Colonic mucosa (tissue), 4 donors: ENCODE measurements around the gene MYH11. TPM values are rescaled to one million over a fixed set of nuclear protein-coding genes. Genes with fewer than 3 reads are reported as not detected.
A peak's percentile ranks its signal among the peaks of the same experiment; 100 is the strongest.
"Not testable (repeated sequence)": the region's sequence is repeated elsewhere in the genome, so short reads cannot be mapped to it uniquely, and the experiment has no call there.

ENCODE experiments used
- DNase-seq: peaks from one replicate; pipeline ENCODE4 v3.0.0-alpha.2; 2020
- H3K27ac ChIP-seq: fragments of 200-600 bp; one replicate; pipeline ENCODE4 v1.8.0; 2021
- H3K27me3 ChIP-seq: fragments of 200-600 bp; one replicate; pipeline ENCODE4 v1.8.0; 2021
- H3K36me3 ChIP-seq: fragments of 200-600 bp; one replicate; pipeline ENCODE4 v1.8.0; 2021
- H3K4me1 ChIP-seq: fragments of 200-600 bp; one replicate; pipeline ENCODE4 v1.8.0; 2021; ENCODE audit warnings: mild to moderate bottlenecking
- H3K4me3 ChIP-seq: fragments of 200-600 bp; one replicate; pipeline ENCODE4 v1.8.0; 2021
- H3K9ac ChIP-seq, 2 donors: one replicate each; pipeline ENCODE4 v1.7.0; 2013; ENCODE audit warnings: control low read depth in 2 of 2, low read depth in 2 of 2, low read length in 2 of 2
- H3K9me3 ChIP-seq: fragments of 200-600 bp; one replicate; pipeline ENCODE4 v1.8.0; 2021
- intact Hi-C: fragments of 100-400 bp; cut with DNase I; formaldehyde crosslinking; loops from one replicate; pipeline ENCODE4 v1.14.1; 2022
- total RNA-seq, 2 donors: library from RNA; stranded (reverse); fragmentation: NEBNext Ultra II Directional in 1 of 2; extraction: Animal tissue kit (Norgen Biotek cat#: 25700) in 1 of 2; gene quantifications; one replicate each; pipeline ENCODE4 v1.2.1, GENCODE V29; 2021
- TF ChIP-seq, protein P1 (sequence below): fragments of 200-600 bp; IDR thresholded peaks from one replicate; pipeline ENCODE4 v1.8.0; 2022; ENCODE audit warnings: antibody characterized with exemption, mild to moderate bottlenecking
- donor health status: healthy.
- donor health status: DM: no; HTN: no; CAD: no.
- donor health status: DM: no; HTN: no; CAD: no.

MYH11 gene
- total RNA-seq, 2 donors from 2014 or later: 30.0 to 770 TPM

DNA sequence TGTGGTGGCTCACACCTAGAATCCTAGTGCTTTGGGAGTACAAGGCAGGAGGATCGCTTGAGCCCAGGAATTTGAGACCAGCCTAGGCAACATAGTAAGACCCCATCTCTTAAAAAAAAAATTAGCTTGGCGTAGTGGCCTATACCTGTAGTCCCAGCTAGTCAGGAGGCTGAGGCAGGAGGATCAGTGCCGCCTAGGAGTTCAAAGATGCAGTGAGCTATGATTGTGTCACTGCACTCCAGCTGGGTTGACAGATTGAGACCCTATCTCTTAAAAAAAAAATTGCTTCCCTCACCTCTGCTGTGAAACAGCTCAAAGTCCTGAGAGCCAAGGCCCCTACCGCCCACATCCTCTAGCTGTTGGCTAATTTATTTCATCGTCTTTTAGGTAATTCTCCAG lies 196.6 kb downstream of the MYH11 start:
- H3K27me3 ChIP-seq: no peaks in the 10 kb centered on the region
- TF ChIP-seq, protein P1, sequence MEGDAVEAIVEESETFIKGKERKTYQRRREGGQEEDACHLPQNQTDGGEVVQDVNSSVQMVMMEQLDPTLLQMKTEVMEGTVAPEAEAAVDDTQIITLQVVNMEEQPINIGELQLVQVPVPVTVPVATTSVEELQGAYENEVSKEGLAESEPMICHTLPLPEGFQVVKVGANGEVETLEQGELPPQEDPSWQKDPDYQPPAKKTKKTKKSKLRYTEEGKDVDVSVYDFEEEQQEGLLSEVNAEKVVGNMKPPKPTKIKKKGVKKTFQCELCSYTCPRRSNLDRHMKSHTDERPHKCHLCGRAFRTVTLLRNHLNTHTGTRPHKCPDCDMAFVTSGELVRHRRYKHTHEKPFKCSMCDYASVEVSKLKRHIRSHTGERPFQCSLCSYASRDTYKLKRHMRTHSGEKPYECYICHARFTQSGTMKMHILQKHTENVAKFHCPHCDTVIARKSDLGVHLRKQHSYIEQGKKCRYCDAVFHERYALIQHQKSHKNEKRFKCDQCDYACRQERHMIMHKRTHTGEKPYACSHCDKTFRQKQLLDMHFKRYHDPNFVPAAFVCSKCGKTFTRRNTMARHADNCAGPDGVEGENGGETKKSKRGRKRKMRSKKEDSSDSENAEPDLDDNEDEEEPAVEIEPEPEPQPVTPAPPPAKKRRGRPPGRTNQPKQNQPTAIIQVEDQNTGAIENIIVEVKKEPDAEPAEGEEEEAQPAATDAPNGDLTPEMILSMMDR: no peak
- intact Hi-C loops: no loop called here
- no peaks in the 10 kb centered on the region for H3K9me3 ChIP-seq
- H3K4me1 ChIP-seq: no peaks in the 10 kb centered on the region
- H3K27ac ChIP-seq: no peak overlapping the region
- no peak overlapping the region for H3K9ac ChIP-seq
- no peak for DNase-seq
- H3K36me3 ChIP-seq: no peaks in the 10 kb centered on the region
- no peak overlapping the region for H3K4me3 ChIP-seq

DNA sequence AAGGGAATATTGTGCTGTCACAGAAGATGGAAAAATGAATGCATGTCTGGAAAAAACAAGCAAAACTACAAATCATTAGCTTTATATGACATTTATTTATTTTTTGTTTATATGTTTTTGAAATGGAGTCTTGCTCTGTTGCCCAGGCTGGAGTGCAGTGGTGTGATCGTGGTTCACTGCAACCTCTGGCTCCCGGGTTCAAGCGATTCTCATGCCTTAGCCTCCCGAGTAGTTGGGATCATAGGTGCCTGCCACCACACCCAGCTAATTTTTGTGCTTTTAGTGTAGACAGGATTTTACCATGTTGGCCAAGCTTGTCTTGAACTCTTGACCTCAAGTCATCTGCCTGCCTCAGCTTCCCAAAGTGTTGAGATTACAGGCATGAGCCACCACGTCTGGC lies 198.3 kb downstream of the MYH11 start:
- intact Hi-C loops: no loop called here
- H3K27ac ChIP-seq: no peak overlapping the region
- TF ChIP-seq, protein P1: no peak
- H3K4me3 ChIP-seq: no peak overlapping the region
- no peaks in the 10 kb centered on the region for H3K9me3 ChIP-seq
- no peak overlapping the region for H3K9ac ChIP-seq
- H3K27me3 ChIP-seq: no peaks in the 10 kb centered on the region
- H3K4me1 ChIP-seq: no peaks in the 10 kb centered on the region
- H3K36me3 ChIP-seq: no peaks in the 10 kb centered on the region
- no peak for DNase-seq

DNA sequence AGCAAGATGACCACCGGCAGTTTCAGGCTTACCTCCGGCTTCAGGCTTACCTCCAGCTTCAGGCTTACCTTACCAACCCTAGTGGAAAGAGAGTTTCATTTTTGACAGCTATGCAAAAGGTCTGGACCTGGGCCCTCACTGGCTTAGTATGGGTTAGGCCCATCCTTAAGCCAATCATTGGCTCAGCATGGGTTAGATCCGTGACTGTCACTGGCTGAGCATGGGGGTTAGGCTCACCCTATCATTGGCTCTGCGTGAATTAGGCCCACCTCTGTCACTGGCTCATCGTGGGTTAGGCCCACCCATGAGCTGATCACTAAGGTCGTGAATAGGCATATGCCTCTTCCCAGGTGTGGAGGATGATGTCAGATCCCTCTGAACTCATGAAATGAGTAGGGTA lies 198.7 kb downstream of the MYH11 start:
- H3K36me3 ChIP-seq: no peaks in the 10 kb centered on the region
- H3K27me3 ChIP-seq: no peaks in the 10 kb centered on the region
- peak overlapping the region in 1 of 2 donors; percentile 0 for H3K9ac ChIP-seq
- no peak overlapping the region for H3K27ac ChIP-seq
- H3K4me1 ChIP-seq: no peaks in the 10 kb centered on the region
- no peaks in the 10 kb centered on the region for H3K9me3 ChIP-seq
- H3K4me3 ChIP-seq: no peak overlapping the region
- TF ChIP-seq, protein P1: no peak
- intact Hi-C loops: no loop called here
- DNase-seq: no peak

DNA sequence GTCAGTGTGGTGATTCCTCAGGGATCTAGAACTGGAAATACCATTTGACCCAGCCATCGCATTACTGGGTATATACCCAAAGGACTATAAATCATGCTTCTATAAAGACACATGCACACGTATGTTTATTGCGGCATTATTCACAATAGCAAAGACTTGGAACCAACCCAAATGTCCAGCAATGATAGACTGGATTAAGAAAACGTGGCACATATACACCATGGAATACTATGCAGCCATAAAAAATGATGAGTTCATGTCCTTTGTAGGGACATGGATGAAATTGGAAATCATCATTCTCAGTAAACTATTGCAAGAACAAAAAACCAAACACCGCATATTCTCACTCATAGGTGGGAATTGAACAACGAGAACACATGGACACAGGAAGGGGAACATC lies 201.3 kb downstream of the MYH11 start:
- DNase-seq: not testable (repeated sequence)

DNA sequence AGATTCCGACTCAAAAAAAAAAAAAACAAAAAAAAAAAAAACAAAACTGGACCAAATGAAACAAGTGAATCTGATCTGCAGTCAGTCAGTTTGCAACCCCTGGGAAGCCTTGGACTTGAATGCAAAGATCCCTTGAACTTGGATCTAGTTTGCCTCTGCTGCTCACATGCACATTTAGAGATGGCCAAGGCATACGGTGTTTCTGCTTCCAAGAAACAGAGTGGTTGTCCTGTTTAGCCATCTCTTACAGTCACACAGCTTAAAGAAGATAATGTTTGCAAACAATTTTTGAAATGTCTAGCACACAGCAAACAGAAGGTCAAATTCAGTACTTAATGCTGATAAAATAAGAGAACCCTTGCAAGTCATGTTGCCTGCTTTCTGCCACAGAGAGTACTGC lies 202.2 kb downstream of the MYH11 start:
- Histone ChIP-seq H3K4me3 (no peak overlapping the region), H3K27ac (no peak overlapping the region), H3K9ac (no peak overlapping the region), H3K4me1 (peaks cover 2% of the 10 kb centered on the region), H3K36me3 (no peaks in the 10 kb centered on the region), H3K27me3 (no peaks in the 10 kb centered on the region), H3K9me3 (no peaks in the 10 kb centered on the region)
- DNase-seq: no peak
- intact Hi-C loops: no loop called here
- TF ChIP-seq, protein P1: no peak

More for the DNA sequence above, 201.3 kb downstream of the MYH11 start:
- H3K27me3 ChIP-seq, H3K36me3 ChIP-seq, intact Hi-C loops, H3K9me3 ChIP-seq, H3K4me3 ChIP-seq, H3K9ac ChIP-seq, H3K4me1 ChIP-seq, H3K27ac ChIP-seq: not testable (repeated sequence)

DNA sequence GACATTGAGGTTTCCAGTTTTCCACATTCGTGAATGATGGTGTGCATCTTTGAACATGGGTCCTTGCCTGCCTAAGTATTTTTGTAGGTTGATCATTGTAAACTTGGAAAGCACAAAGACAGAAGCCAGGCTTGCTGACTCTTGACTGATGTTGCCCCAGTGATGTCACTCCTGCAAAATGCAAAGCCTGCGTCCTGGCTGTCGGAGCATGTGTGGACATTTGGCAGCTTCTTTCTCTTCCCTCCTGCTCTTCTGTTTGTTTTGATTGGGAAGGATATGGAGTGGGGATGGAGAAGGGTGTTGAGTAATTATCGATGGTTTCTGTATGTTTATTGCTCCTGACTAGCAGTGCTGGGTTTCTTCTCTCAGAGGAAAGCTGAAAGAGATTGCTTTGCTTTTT lies 203.6 kb downstream of the MYH11 start:
- intact Hi-C loops: no loop called here
- DNase-seq: no peak

More for the DNA sequence above, 203.6 kb downstream of the MYH11 start:
- H3K9me3 ChIP-seq: no peaks in the 10 kb centered on the region
- H3K9ac ChIP-seq: no peak overlapping the region
- no peak overlapping the region for H3K4me3 ChIP-seq
- TF ChIP-seq, protein P1: no peak
- H3K27me3 ChIP-seq: no peaks in the 10 kb centered on the region
- no peaks in the 10 kb centered on the region for H3K36me3 ChIP-seq
- peaks cover 4% of the 10 kb centered on the region for H3K4me1 ChIP-seq
- no peak overlapping the region for H3K27ac ChIP-seq

Other genes with a start within 250 kb of the MYH11 start
- 10 to 100 TPM; 53.0 to 71.6 TPM for gene MARF1, start 213.9 kb downstream of the MYH11 start, total RNA-seq
- gene NDE1, start 206.8 kb downstream of the MYH11 start, total RNA-seq: 10 to 100 TPM; 38.5 to 50.3 TPM
- gene CEP20, start 31.6 kb upstream of the MYH11 start, total RNA-seq: 10 to 100 TPM; 23.3 to 31.0 TPM
- 10 to 100 TPM; 22.0 to 22.2 TPM for gene ABCC1, start 92.6 kb upstream of the MYH11 start, total RNA-seq